Stomach (tissue), 9 donors: ENCODE measurements around the gene RIPOR1. TPM values are rescaled to one million over a fixed set of nuclear protein-coding genes. Genes with fewer than 3 reads are reported as not detected.

ENCODE experiments used
- DNase-seq, 2 donors: peaks; one replicate each; pipeline versions ENCODE4 v3.0.0 to v3.0.0-alpha.2; 2013 to 2019
- H3K27ac ChIP-seq, 5 donors: fragments of 200-600 bp in 4 of 5; sonication (generic) in 4 of 5; one replicate each; pipeline ENCODE4 v1.5.1; 2013 to 2019; ENCODE audit warnings: mild to moderate bottlenecking in 1 of 5, moderate library complexity in 1 of 5
- H3K27me3 ChIP-seq, 3 donors: fragments of 200-600 bp; sonication (generic); one replicate each; pipeline ENCODE4 v1.5.1; 2017 to 2019; ENCODE audit warnings: mixed run types in 1 of 3
- H3K36me3 ChIP-seq, 4 donors: fragments of 200-600 bp; sonication (generic); 1 replicate in 3 of 4; 2 replicates in 1 of 4; pipeline ENCODE4 v1.5.1; 2016 to 2019
- H3K4me1 ChIP-seq, 4 donors: fragments of 200-600 bp; sonication (generic); one replicate each; pipeline ENCODE4 v1.5.1; 2016 to 2019
- H3K4me3 ChIP-seq, 4 donors: fragments of 200-600 bp; sonication (generic) in 3 of 4; one replicate each; pipeline ENCODE4 v1.5.1; 2016 to 2019; ENCODE audit warnings: mild to moderate bottlenecking in 1 of 4
- H3K9me3 ChIP-seq, 4 donors: fragments of 200-600 bp; sonication (generic); one replicate each; pipeline ENCODE4 v1.5.1; 2016 to 2019
- EP300 ChIP-seq: sonication (generic); formaldehyde crosslinking; IDR thresholded peaks from one replicate; pipeline ENCODE4 v1.6.1; 2017; ENCODE audit warnings: antibody characterized with exemption
- POLR2A ChIP-seq, 4 donors: fragments of 450-650 bp; IDR thresholded peaks; one replicate each; pipeline ENCODE4 v1.6.1; 2016; ENCODE audit warnings: antibody characterized with exemption in 4 of 4, control low read depth in 2 of 4, mild to moderate bottlenecking in 1 of 4, moderate library complexity in 1 of 4
- POLR2AphosphoS5 ChIP-seq, 3 donors: sonication (generic); formaldehyde crosslinking; IDR thresholded peaks; one replicate each; pipeline ENCODE4 v1.6.1; 2016; ENCODE audit warnings: antibody characterized with exemption in 3 of 3
- WGBS, 5 donors: extraction: QIAGEN DNeasy Blood & Tissue Kit in 3 of 5; methylation state at CpG; one replicate each; pipeline versions ENCODE4 v1.1.5 to v1.1.7; 2013 to 2018; 5-methylcytosine and 5-hydroxymethylcytosine counted together
- intact Hi-C: fragments of 100-400 bp; cut with DNase I; formaldehyde crosslinking; loops from one replicate; pipeline ENCODE4 v1.15.1; 2023; ENCODE audit warnings: low total_unique reads
- polyA plus RNA-seq, 3 donors: library from polyadenylated mRNA; stranded (reverse); fragments of 200-250 nt; gene quantifications; one replicate each; pipeline ENCODE4 v1.2.3, GENCODE V29; 2013
- total RNA-seq, 5 donors: library from RNA; depleted of rRNA; stranded (reverse); fragments of >200 nt; gene quantifications; one replicate each; pipeline versions ENCODE4 v1.1.0 to v1.2.3, GENCODE V29; 2014 to 2016
- TF ChIP-seq, protein P1 (sequence below), 7 experiments: fragments of 450-650 bp in 4 of 7; fragments of 200-600 bp in 3 of 7; sonication (generic) in 3 of 7; IDR thresholded peaks; one replicate each; pipeline ENCODE4 v1.5.1; 2016 to 2019; ENCODE audit warnings: antibody characterized with exemption in 7 of 7, control low read depth in 2 of 7, mild to moderate bottlenecking in 1 of 7
- donor health status: healthy with polysubstance abuse.
- donor health status: Bipolar disorder and iron deficiency.
- donor health status: healthy.

Gene RIPOR1
- total and polyA plus RNA-seq, 8 donors, result 17.2 to 159 (median 27.4) TPM

DNA sequence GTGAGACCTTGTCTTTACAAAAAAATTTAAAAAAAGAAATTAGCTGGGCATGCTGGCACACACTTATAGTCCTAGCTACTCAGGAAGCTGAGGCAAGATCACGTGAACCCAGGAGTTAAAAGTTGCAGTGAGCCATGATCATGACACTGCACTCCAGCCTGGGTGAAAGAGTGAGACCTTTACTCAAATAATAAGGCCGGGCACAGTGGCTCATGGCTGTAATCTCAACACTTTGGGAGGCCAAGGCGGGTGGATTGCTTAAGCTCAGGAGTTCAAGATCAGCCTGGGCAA lies 11.5 kb upstream of the RIPOR1 start:
- no peak overlapping the region for H3K4me3 ChIP-seq
- intact Hi-C loops, result loop anchor here (5.0 kb wide), 1 partner anchor 125 kb away; no protein-coding TSS in a partner anchor
- 71 to 83% (median 77%) methylated on average over 3 of the region's 3 CpGs for WGBS, 5 donors

DNA sequence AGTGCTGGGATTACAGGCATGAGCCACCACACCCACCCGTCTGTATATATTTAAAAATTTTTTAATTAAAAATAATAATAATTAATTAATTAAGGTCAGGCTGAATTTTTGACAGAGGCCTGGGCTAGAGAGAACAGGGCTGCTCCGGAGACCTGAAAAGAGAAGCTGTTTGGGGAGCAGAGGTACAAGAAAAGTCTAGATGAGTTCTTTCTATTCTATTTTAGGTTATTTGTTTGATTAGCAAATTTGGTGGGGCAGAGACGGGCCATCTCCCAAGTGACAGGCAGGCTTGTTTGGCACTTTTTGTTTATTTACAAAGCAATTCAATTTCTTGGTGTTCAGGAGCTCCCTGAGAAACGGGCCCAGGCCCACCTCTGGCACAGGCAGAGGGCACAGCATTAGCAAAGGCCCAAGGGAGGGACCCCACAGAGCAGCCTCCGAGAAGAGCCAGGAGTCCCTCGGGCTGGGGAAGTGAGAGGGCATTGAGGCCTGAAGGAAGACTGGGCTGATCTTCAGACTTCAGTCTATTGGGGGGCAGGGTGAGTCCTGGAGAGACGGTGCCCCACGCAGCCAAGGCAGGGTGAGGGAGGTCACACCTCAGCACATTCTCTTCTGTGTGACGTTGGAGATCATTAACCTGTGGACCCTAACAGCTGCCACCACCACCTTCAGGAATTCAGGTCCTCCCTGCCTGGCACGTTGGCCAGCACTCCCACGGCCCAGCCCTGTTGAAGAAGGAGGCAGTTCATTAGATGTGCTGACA lies 10.8 kb upstream of the RIPOR1 start:
- TF ChIP-seq POLR2A (IDR thresholded peaks at IDR 0.05) (no peak), EP300 (no peak), POLR2AphosphoS5 (IDR thresholded peaks at IDR 0.05) (no peak)
- TF ChIP-seq, protein P1, sequence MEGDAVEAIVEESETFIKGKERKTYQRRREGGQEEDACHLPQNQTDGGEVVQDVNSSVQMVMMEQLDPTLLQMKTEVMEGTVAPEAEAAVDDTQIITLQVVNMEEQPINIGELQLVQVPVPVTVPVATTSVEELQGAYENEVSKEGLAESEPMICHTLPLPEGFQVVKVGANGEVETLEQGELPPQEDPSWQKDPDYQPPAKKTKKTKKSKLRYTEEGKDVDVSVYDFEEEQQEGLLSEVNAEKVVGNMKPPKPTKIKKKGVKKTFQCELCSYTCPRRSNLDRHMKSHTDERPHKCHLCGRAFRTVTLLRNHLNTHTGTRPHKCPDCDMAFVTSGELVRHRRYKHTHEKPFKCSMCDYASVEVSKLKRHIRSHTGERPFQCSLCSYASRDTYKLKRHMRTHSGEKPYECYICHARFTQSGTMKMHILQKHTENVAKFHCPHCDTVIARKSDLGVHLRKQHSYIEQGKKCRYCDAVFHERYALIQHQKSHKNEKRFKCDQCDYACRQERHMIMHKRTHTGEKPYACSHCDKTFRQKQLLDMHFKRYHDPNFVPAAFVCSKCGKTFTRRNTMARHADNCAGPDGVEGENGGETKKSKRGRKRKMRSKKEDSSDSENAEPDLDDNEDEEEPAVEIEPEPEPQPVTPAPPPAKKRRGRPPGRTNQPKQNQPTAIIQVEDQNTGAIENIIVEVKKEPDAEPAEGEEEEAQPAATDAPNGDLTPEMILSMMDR (IDR thresholded peaks at IDR 0.05), result no peak
- DNase-seq, result no peak
- intact Hi-C loops, result loop anchor here (5.0 kb wide), 1 partner anchor 124 kb away; no protein-coding TSS in a partner anchor
- H3K27me3 ChIP-seq, result no peaks in the 10 kb centered on the region
- no peaks in the 10 kb centered on the region for H3K9me3 ChIP-seq
- H3K4me1 ChIP-seq, result peaks cover 0 to 24% (median 11%) of the 10 kb centered on the region in 4 donors
- no peak overlapping the region for H3K4me3 ChIP-seq
- H3K36me3 ChIP-seq, result no peaks in the 10 kb centered on the region
- peak overlapping the region in 1 of 5 donors; percentile 46 for H3K27ac ChIP-seq
- 60 to 69% (median 65%) methylated on average over 10 to 11 of the region's 11 CpGs for WGBS, 5 donors

More for the DNA sequence above, 11.5 kb upstream of the RIPOR1 start:
- H3K27me3 ChIP-seq, result no peaks in the 10 kb centered on the region
- H3K36me3 ChIP-seq, result no peaks in the 10 kb centered on the region
- no peak overlapping the region for H3K27ac ChIP-seq
- no peak for DNase-seq
- TF ChIP-seq EP300, result no peak
- no peak for TF ChIP-seq POLR2AphosphoS5 (IDR thresholded peaks at IDR 0.05)
- TF ChIP-seq, protein P1 (IDR thresholded peaks at IDR 0.05), result no peak
- no peak for TF ChIP-seq POLR2A (IDR thresholded peaks at IDR 0.05)
- H3K4me1 ChIP-seq, result peaks cover 0 to 24% (median 11%) of the 10 kb centered on the region in 4 donors
- no peaks in the 10 kb centered on the region for H3K9me3 ChIP-seq

DNA sequence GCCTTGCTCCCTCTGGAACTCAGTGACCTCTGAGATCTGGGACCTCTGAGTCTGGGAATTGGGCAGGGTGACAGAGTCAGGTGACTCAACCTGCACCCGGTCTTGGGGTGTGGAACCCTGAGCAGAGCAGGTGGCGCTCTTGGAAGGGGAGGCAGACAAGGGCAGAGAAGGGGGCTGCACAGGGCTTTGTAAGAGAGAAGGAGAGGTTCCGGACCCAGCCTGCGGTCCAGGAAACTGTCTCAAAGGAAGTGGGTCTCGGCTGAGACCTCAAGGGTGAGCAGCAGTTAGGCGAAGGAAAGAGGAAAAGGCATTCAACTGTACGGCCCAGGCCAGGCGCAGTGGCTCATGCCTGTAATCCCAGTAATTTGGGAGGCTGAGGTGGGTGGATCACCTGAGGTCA lies 10.0 kb upstream of the RIPOR1 start:
- intact Hi-C loops, result loop anchor here (5.0 kb wide), 1 partner anchor 124 kb away; no protein-coding TSS in a partner anchor
- H3K27me3 ChIP-seq, result no peaks in the 10 kb centered on the region
- TF ChIP-seq, protein P1 (IDR thresholded peaks at IDR 0.05), result no peak
- TF ChIP-seq EP300, result no peak

GRCh38 chr16:67519242-67519641 lies 9.4 kb upstream of the RIPOR1 start:
- Histone ChIP-seq H3K4me1 (peaks cover 0 to 18% (median 9%) of the 10 kb centered on the region in 4 donors), H3K27me3 (no peaks in the 10 kb centered on the region), H3K36me3 (no peaks in the 10 kb centered on the region), H3K4me3 (peak overlapping the region in 1 of 4 donors; percentile 26), H3K27ac (no peak overlapping the region), H3K9me3 (no peaks in the 10 kb centered on the region)
- intact Hi-C loops, result loop anchor here (5.0 kb wide), 1 partner anchor 123 kb away; no protein-coding TSS in a partner anchor
- 68 to 77% (median 72%) methylated on average over 4 of the region's 4 CpGs for WGBS, 5 donors
- no peak for TF ChIP-seq POLR2A (IDR thresholded peaks at IDR 0.05)
- TF ChIP-seq, protein P1 (IDR thresholded peaks at IDR 0.05), result no peak
- no peak for DNase-seq

More for the DNA sequence above, 10.0 kb upstream of the RIPOR1 start:
- DNase-seq, result no peak
- H3K4me3 ChIP-seq, result peak overlapping the region in 1 of 4 donors; percentile 26
- H3K36me3 ChIP-seq, result no peaks in the 10 kb centered on the region
- peaks cover 0 to 24% (median 11%) of the 10 kb centered on the region in 4 donors for H3K4me1 ChIP-seq
- 69 to 84% (median 80%) methylated on average over 8 of the region's 8 CpGs for WGBS, 5 donors
- peak overlapping the region in 1 of 5 donors; percentile 46 for H3K27ac ChIP-seq
- no peaks in the 10 kb centered on the region for H3K9me3 ChIP-seq
